Measurements from ENCODE around the gene IRF4. TPM values are rescaled to one million over a fixed set of nuclear protein-coding genes. Genes with fewer than 3 reads are reported as not detected.

The IRF4 gene
- total RNA-seq, 4 donors from 2014 or later, result 0.89 to 7.4 (median 3.2) TPM

GRCh38 chr6:404685-405423, 13.3 kb downstream of the IRF4 start:
- peaks cover 50% of the 10 kb centered on the region for H3K27me3 ChIP-seq
- WGBS, 2 donors (ENCODE audit: low coverage in 1 of 2), result 83 to 94% methylated on average over 8 of the region's 15 CpGs
- no peaks in the 10 kb centered on the region for H3K36me3 ChIP-seq
- H3K9me3 ChIP-seq, result no peaks in the 10 kb centered on the region
- H3K4me3 ChIP-seq, result no peak overlapping the region
- no peaks in the 10 kb centered on the region for H3K4me1 ChIP-seq
- ATAC-seq, result no peak
- no peak overlapping the region for H3K27ac ChIP-seq
- TF ChIP-seq EP300 (IDR thresholded peaks at IDR 0.05), result no peak
- no peak for TF ChIP-seq CTCF (IDR thresholded peaks at IDR 0.05)
- TF ChIP-seq POLR2AphosphoS5 (IDR thresholded peaks at IDR 0.05), result no peak
- no peak for TF ChIP-seq POLR2A (IDR thresholded peaks at IDR 0.05)

GRCh38 chr6:408148-408547, 16.6 kb downstream of the IRF4 start:
- Histone ChIP-seq H3K27ac (no peak overlapping the region), H3K9me3 (no peaks in the 10 kb centered on the region), H3K4me1 (no peaks in the 10 kb centered on the region), H3K4me3 (no peak overlapping the region), H3K27me3 (peaks cover 46% of the 10 kb centered on the region), H3K36me3 (no peaks in the 10 kb centered on the region)
- TF ChIP-seq POLR2A (IDR thresholded peaks at IDR 0.05), result no peak
- 47 to 52% methylated on average over 5 of the region's 5 CpGs for WGBS, 2 donors (ENCODE audit: low coverage in 1 of 2)
- ATAC-seq, result no peak

- H3K27ac ChIP-seq, result no peak overlapping the region
- peak; percentile 91 for ATAC-seq
Measured at GRCh38 chr6:408599-409102, 17.1 kb downstream of the IRF4 start.

GRCh38 chr6:409370-409972, 17.9 kb downstream of the IRF4 start:
- H3K27ac ChIP-seq, result no peak overlapping the region
- peaks cover 44% of the 10 kb centered on the region for H3K27me3 ChIP-seq
- no peaks in the 10 kb centered on the region for H3K36me3 ChIP-seq
- TF ChIP-seq POLR2AphosphoS5 (IDR thresholded peaks at IDR 0.05) (no peak), POLR2A (IDR thresholded peaks at IDR 0.05) (no peak), CTCF (IDR thresholded peaks at IDR 0.05) (no peak)
- ATAC-seq, result no peak
- 72 to 96% methylated on average over 2 to 4 of the region's 4 CpGs for WGBS, 2 donors (ENCODE audit: low coverage in 1 of 2)
- no peaks in the 10 kb centered on the region for H3K4me1 ChIP-seq
- no peak overlapping the region for H3K4me3 ChIP-seq
- H3K9me3 ChIP-seq, result peaks cover 0 to 4% (median 0%) of the 10 kb centered on the region in 3 donors

More at GRCh38 chr6:408599-409102, 17.1 kb downstream of the IRF4 start:
- H3K4me3 ChIP-seq, result no peak overlapping the region
- WGBS, 2 donors (ENCODE audit: low coverage in 1 of 2), result 11 to 21% methylated on average over 6 to 9 of the region's 9 CpGs
- no peaks in the 10 kb centered on the region for H3K36me3 ChIP-seq
- H3K9me3 ChIP-seq, result no peaks in the 10 kb centered on the region
- H3K4me1 ChIP-seq, result no peaks in the 10 kb centered on the region
- TF ChIP-seq POLR2A (IDR thresholded peaks at IDR 0.05) (no peak), CTCF (IDR thresholded peaks at IDR 0.05) (peak in 3 of 4 experiments; percentile 11 to 46 (median 40))
- peaks cover 46% of the 10 kb centered on the region for H3K27me3 ChIP-seq

- TF ChIP-seq EP300 (IDR thresholded peaks at IDR 0.05), result no peak
- no peak for TF ChIP-seq CTCF (IDR thresholded peaks at IDR 0.05)
- TF ChIP-seq POLR2A (IDR thresholded peaks at IDR 0.05), result no peak
- no peak for TF ChIP-seq POLR2AphosphoS5 (IDR thresholded peaks at IDR 0.05)
- peaks cover 0 to 17% (median 0%) of the 10 kb centered on the region in 3 donors for H3K9me3 ChIP-seq
- peaks cover 49% of the 10 kb centered on the region for H3K27me3 ChIP-seq
- WGBS, 2 donors (ENCODE audit: low coverage in 1 of 2), result 74 to 81% methylated on average over 7 to 15 of the region's 15 CpGs
- H3K27ac ChIP-seq, result no peak overlapping the region
- no peaks in the 10 kb centered on the region for H3K4me1 ChIP-seq
- ATAC-seq, result no peak
- H3K36me3 ChIP-seq, result no peaks in the 10 kb centered on the region
- H3K4me3 ChIP-seq, result no peak overlapping the region
Measured at GRCh38 chr6:410555-411395, 19.2 kb downstream of the IRF4 start.
